ENCODE results near the gene TSHZ3. TPM values are rescaled to one million over a fixed set of nuclear protein-coding genes. Genes with fewer than 3 reads are reported as not detected.

TSHZ3 gene
- total and polyA plus RNA-seq, 2 of the 8 experiments (the other 6 are each of a cell fraction or from before 2014, with no cell fraction given), result 3.1 to 12.3 TPM

DNA sequence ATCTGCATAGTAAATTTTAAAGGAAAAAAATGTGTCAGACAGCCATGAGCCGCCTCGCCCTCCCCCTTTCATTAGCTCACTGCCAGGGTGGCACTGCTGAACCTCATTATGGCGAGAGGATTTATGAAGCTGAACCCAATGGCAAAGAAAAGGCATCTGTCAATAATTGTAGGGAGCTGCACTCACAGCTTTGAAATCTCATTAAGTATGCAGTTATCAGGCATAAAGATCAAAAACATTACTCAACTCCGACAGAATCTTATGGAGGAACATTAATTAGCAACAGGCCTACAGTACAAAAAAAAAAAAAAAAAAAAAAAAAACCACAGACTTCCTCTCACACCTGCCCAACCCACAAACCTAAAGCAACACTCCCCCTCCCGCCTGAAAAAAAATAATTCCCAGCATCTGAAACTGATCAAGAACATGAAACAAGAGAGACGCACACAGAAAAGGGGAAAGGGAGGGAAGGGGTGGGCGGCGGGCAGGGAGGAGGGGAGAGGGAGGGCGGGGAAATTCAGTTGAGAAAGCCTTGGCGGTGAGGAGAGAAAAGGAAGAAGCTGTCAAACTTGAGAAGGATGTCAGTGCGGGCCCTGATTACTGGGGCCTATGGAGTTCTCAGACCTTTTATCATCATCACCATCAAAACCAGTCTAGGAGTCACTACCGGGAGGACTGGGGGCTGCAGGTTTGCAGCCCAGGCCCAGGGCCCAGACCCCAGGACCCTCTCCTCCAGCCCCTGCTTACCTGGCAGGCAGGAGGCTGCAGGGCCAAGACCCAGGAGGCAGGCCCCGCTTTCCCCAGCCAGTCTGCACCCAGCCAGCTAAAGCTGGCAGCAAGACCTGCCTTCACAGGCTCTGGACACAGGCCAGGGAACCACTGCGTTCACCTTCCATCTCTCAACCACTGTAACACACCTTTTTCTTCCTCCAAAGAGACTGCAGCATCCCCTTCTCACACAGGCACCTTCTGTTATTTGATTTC is 8.9 kb downstream of the TSHZ3 start:
- H3K4ac ChIP-seq (replicated peaks; ENCODE audit: insufficient read length, low read depth, low read length), result no peak overlapping the region
- no peaks in the 10 kb centered on the region for H3K9me3 ChIP-seq (ENCODE audit: insufficient read depth in 2 of 2, low read depth in 1 of 2, low read length in 1 of 2)
- H2BK5ac ChIP-seq (ENCODE audit: low read depth, low read length), result no peak overlapping the region; the same call in 1 of the 2 replicates
- H3K23ac ChIP-seq (ENCODE audit: insufficient read length), result no peak overlapping the region
- no peak overlapping the region for H3K9ac ChIP-seq (replicated peaks in 1 of 4; ENCODE audit: extremely low read depth in 1 of 4, low read depth in 3 of 4, low read length in 3 of 4)
- H2AFZ ChIP-seq (ENCODE audit: low read length), result no peak overlapping the region
- no peak for FAIRE-seq
- no peaks in the 10 kb centered on the region for H3K36me3 ChIP-seq (ENCODE audit: control insufficient read depth in 2 of 4, insufficient read depth in 4 of 4, low read length in 3 of 4)
- CTCF ChIA-PET (ENCODE audit: partially characterized antibody), result interaction anchor here (0.6 to 1.5 kb wide), 3 partner anchors 11 to 375 kb away, joined by 3 to 5 read pairs (median 3); no protein-coding TSS in a partner anchor
- H3K79me1 ChIP-seq (ENCODE audit: low read depth, low read length), result peaks cover 2% of the 10 kb centered on the region; the same call in 1 of the 2 replicates
- peak in 1 of 2 experiments; percentile 45 for DNase-seq (ENCODE audit: low read depth in 1 of 2, low spot score in 2 of 2)
- H2BK120ac ChIP-seq (replicated peaks; ENCODE audit: low read depth, low read length), result no peak overlapping the region
- H4K8ac ChIP-seq (ENCODE audit: extremely low read depth, insufficient read depth, low read length), result no peak overlapping the region
- H4K91ac ChIP-seq (replicated peaks; ENCODE audit: insufficient read length, low read length), result no peak overlapping the region
- H4K5ac ChIP-seq (ENCODE audit: insufficient read length, low read depth, low read length), result no peak overlapping the region
- peaks cover 0 to 4% of the 10 kb centered on the region in 2 experiments for H4K20me1 ChIP-seq (replicated peaks in 1 of 2; ENCODE audit: control insufficient read depth in 1 of 2, insufficient read depth in 2 of 2, low read length in 2 of 2)
- no peak overlapping the region for H3K14ac ChIP-seq (ENCODE audit: insufficient read length)
- no peak overlapping the region for H3K4me2 ChIP-seq (ENCODE audit: insufficient read depth in 1 of 2, low read depth in 2 of 2, low read length in 2 of 2)
- H3K18ac ChIP-seq (ENCODE audit: extremely low read depth, low read length), result no peak overlapping the region
- WGBS, 2 experiments (ENCODE audit: extremely low coverage in 1 of 2, insufficient coverage in 1 of 2, insufficient read length in 1 of 2, insufficient replicate concordance in 2 of 2, low coverage in 1 of 2, low lambda C conversion rate in 2 of 2, missing lambda C conversion rate in 1 of 2), result 78% methylated on average over 8 of the region's 14 CpGs; no CpG with 5 or more reads in 1 of the 2 experiments
- no peak overlapping the region for H2BK15ac ChIP-seq (ENCODE audit: low read length)
- H3K4me3 ChIP-seq (ENCODE audit: extremely low read depth in 1 of 4, insufficient read depth in 2 of 4, low read depth in 3 of 4, low read length in 4 of 4), result no peak overlapping the region
- H3K27ac ChIP-seq (ENCODE audit: low read depth, low read length), result no peak overlapping the region
- no peak overlapping the region for H3K56ac ChIP-seq (replicated peaks; ENCODE audit: insufficient read length, low read depth, low read length)
- 0 out of 7 replicates have a peak, but pooled peaks cover 0 to 3% (median 0%) of the 10 kb centered on the region in 4 experiments for H3K27me3 ChIP-seq (replicated peaks in 1 of 4; ENCODE audit: control insufficient read depth in 3 of 4, extremely low read depth in 1 of 4, insufficient read depth in 3 of 4, low read length in 3 of 4)
- H2BK20ac ChIP-seq (ENCODE audit: low read length), result 0 out of 2 replicates have a peak overlapping the region, but pooled peaks have one; percentile 6
- no peaks in the 10 kb centered on the region; the same call in 1 of the 2 replicates for H3K23me2 ChIP-seq (ENCODE audit: low read depth, low read length)
- POLR2A ChIA-PET (ENCODE audit: partially characterized antibody), result no interaction called here
- H2AK5ac ChIP-seq (ENCODE audit: low read depth, low read length), result no peak overlapping the region
- H2BK12ac ChIP-seq (ENCODE audit: low read depth, low read length), result no peak overlapping the region
- peaks cover 0 to 73% of the 10 kb centered on the region in 2 experiments; a peak in 3 of 4 replicates for H3K79me2 ChIP-seq (ENCODE audit: control insufficient read depth in 1 of 2, insufficient read depth in 2 of 2, low read length in 2 of 2)
- peaks cover 2 to 12% (median 7%) of the 10 kb centered on the region in 4 experiments for H3K4me1 ChIP-seq (replicated peaks in 1 of 4; ENCODE audit: control insufficient read depth in 3 of 4, insufficient read depth in 4 of 4, low read length in 3 of 4)
- TF ChIP-seq, protein P1, sequence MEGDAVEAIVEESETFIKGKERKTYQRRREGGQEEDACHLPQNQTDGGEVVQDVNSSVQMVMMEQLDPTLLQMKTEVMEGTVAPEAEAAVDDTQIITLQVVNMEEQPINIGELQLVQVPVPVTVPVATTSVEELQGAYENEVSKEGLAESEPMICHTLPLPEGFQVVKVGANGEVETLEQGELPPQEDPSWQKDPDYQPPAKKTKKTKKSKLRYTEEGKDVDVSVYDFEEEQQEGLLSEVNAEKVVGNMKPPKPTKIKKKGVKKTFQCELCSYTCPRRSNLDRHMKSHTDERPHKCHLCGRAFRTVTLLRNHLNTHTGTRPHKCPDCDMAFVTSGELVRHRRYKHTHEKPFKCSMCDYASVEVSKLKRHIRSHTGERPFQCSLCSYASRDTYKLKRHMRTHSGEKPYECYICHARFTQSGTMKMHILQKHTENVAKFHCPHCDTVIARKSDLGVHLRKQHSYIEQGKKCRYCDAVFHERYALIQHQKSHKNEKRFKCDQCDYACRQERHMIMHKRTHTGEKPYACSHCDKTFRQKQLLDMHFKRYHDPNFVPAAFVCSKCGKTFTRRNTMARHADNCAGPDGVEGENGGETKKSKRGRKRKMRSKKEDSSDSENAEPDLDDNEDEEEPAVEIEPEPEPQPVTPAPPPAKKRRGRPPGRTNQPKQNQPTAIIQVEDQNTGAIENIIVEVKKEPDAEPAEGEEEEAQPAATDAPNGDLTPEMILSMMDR (IDR thresholded peaks at IDR 0.05; ENCODE audit: control extremely low read depth in 1 of 3, insufficient read depth in 1 of 3, low read depth in 1 of 3, low read length in 3 of 3), result no peak
- no peak for TF ChIP-seq RBBP5 (IDR thresholded peaks at IDR 0.05; ENCODE audit: borderline replicate concordance, low read depth, low read length)
- TF ChIP-seq CTBP2 (IDR thresholded peaks at IDR 0.05; ENCODE audit: borderline replicate concordance, insufficient read depth, insufficient read length, low read length), result no peak
